Measurements from ENCODE around the gene PSPH. TPM values are rescaled to one million over a fixed set of nuclear protein-coding genes. Genes with fewer than 3 reads are reported as not detected.
A peak's percentile ranks its signal among the peaks of the same experiment; 100 is the strongest.
"Not testable (repeated sequence)": the region's sequence is repeated elsewhere in the genome, so short reads cannot be mapped to it uniquely, and the experiment has no call there.

PSPH gene
- total and polyA plus RNA-seq, 2 donors (not counting 3 experiments of a cell fraction or from before 2014, with no cell fraction given): 11.8 to 24.2 TPM

DNA sequence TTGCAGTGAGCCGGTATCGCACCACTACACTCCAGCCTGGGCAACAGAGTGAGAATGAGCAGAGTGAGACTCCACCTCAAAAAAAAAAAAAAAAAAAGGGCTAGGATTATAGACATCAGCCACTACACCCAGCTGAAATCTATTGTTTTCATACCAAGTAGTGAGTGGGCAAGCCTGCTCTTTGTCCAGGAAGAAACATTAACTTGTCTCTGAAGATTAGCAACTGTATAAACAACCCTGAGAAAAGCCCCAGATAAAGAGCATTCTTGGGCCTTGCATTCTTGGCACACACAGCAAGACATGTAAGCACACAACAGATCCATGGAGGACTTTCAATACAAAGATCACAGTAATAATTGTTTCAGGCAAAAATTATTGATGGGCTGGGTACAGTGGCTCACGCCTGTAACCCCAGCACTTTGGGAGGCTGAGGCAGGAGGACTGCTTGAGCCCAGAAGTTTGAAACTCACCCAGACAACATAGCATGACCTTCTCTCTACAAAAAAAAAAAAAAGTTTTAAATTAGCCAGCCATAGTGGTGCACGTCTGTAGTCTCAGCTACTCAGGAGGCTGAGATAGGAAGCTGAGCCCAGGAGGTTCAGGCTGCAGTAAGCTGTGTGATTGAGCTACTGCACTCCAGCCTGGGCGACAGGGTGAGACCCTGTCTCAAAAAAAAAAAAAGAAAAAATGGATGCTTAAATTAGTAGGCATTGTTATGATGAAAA, 4.4 kb downstream of the PSPH start:
- no peaks in the 10 kb centered on the region for H3K9me3 ChIP-seq (replicated peaks; ENCODE audit: control insufficient read depth, insufficient read depth, low read length)
- H3K9me1 ChIP-seq (replicated peaks; ENCODE audit: control insufficient read depth, extremely low read depth, insufficient read depth, low read length): no peaks in the 10 kb centered on the region
- intact Hi-C loops (cut with micrococcal nuclease) (loop anchor here (1.0 kb wide), 2 partner anchors 13 to 15 kb away; no protein-coding TSS in a partner anchor), dilution Hi-C loops (cut with MboI; ENCODE audit: extremely low pct_ligation_motif_present, low sequenced_read_pairs) (no loop called here)
- H3K4me1 ChIP-seq (ENCODE audit: control insufficient read depth, extremely low read depth, insufficient read depth, low read length): peaks cover 22% of the 10 kb centered on the region
- H3K4me2 ChIP-seq (ENCODE audit: insufficient read depth, low read length): peak overlapping the region; percentile 48
- H2AFZ ChIP-seq (ENCODE audit: low read depth, low read length): no peak overlapping the region
- DNase-seq (ENCODE audit: low read depth, low spot score) (peak; percentile 98), FAIRE-seq (peak; percentile 95)
- no peaks in the 10 kb centered on the region for H4K20me1 ChIP-seq (replicated peaks; ENCODE audit: control insufficient read depth, extremely low read depth, insufficient read depth, low read length)
- TF ChIP-seq GATA2 (IDR thresholded peaks at IDR 0.05; ENCODE audit: insufficient read depth, insufficient read length, low read depth, low read length) (peak; percentile 78), FOS (IDR thresholded peaks at IDR 0.05; ENCODE audit: borderline replicate concordance, insufficient read depth, low read length) (no peak), POLR2A (IDR thresholded peaks at IDR 0.05; ENCODE audit: low read depth, low read length) (peak; percentile 56), JUN (IDR thresholded peaks at IDR 0.05; ENCODE audit: borderline replicate concordance, insufficient read depth, insufficient read length, low read depth) (peak; percentile 19), POLR2AphosphoS5 (IDR thresholded peaks at IDR 0.05; ENCODE audit: insufficient read depth, low read depth, low read length) (peak; percentile 86)
- no TSS peak for BruUV-seq (replicated peaks)
- ChIA-PET CTCF (interaction anchor here (0.6 to 1.5 kb wide), 5 partner anchors 12 to 42 kb away, joined by 3 to 8 read pairs (median 4); no protein-coding TSS in a partner anchor), POLR2A (interaction anchor here (0.6 to 1.0 kb wide), 3 partner anchors 18 to 37 kb away, joined by 3 to 7 read pairs (median 5); no protein-coding TSS in a partner anchor)
- peak overlapping the region; percentile 80 for H3K9ac ChIP-seq (replicated peaks; ENCODE audit: extremely low read depth, insufficient read depth, low read length)
- no peaks in the 10 kb centered on the region for H3K27me3 ChIP-seq (ENCODE audit: control insufficient read depth in 2 of 2, insufficient read depth in 2 of 2, low read length in 2 of 2)
- no peaks in the 10 kb centered on the region for H3K36me3 ChIP-seq (ENCODE audit: control insufficient read depth in 2 of 2, extremely low read depth in 1 of 2, insufficient read depth in 2 of 2, low read length in 2 of 2)
- H3K79me2 ChIP-seq (ENCODE audit: control insufficient read depth, insufficient read depth, low read length): peaks cover 16% of the 10 kb centered on the region
- peak overlapping the region in 1 of 3 experiments; percentile 15 for H3K4me3 ChIP-seq (replicated peaks in 1 of 3; ENCODE audit: insufficient read depth in 1 of 3, low read depth in 1 of 3, low read length in 3 of 3)
- H3K27ac ChIP-seq (ENCODE audit: insufficient read depth, low read depth, low read length): peak overlapping the region; percentile 94

DNA sequence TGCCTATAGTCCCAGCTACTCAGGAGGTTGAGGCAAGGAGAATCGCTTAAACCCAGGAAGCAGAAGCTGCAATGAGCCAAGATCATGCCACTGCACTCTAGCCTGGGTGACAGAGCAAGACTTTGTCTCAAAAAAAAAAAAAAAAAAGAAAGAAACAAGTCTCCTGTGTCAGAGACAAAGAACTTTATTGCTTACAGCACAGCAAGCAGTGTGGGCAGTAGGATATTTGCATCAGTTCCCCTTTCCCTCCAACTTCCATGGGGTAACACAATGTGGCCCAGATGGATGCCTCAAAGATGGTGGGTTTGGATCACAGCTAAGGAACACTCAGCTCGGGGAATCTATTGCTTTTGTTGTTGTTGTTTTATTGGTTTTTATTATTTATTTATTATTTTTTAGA, 5.5 kb downstream of the PSPH start:
- intact Hi-C loops (cut with micrococcal nuclease): loop anchor here (1.0 kb wide), 2 partner anchors 11 to 17 kb away; no protein-coding TSS in a partner anchor
- peaks cover 22% of the 10 kb centered on the region for H3K4me1 ChIP-seq (ENCODE audit: control insufficient read depth, extremely low read depth, insufficient read depth, low read length)
- FAIRE-seq; H3K36me3 ChIP-seq (ENCODE audit: control insufficient read depth in 2 of 2, extremely low read depth in 1 of 2, insufficient read depth in 2 of 2, low read length in 2 of 2); H3K27ac ChIP-seq (ENCODE audit: insufficient read depth, low read depth, low read length); H4K20me1 ChIP-seq (replicated peaks; ENCODE audit: control insufficient read depth, extremely low read depth, insufficient read depth, low read length); H3K27me3 ChIP-seq (ENCODE audit: control insufficient read depth in 2 of 2, insufficient read depth in 2 of 2, low read length in 2 of 2); H3K4me3 ChIP-seq (replicated peaks in 1 of 3; ENCODE audit: insufficient read depth in 1 of 3, low read depth in 1 of 3, low read length in 3 of 3); H2AFZ ChIP-seq (ENCODE audit: low read depth, low read length); dilution Hi-C loops (cut with MboI; ENCODE audit: extremely low pct_ligation_motif_present, low sequenced_read_pairs); CTCF ChIA-PET; H3K9me3 ChIP-seq (replicated peaks; ENCODE audit: control insufficient read depth, insufficient read depth, low read length); H3K9ac ChIP-seq (replicated peaks; ENCODE audit: extremely low read depth, insufficient read depth, low read length); BruUV-seq (replicated peaks); DNase-seq (ENCODE audit: low read depth, low spot score); H3K4me2 ChIP-seq (ENCODE audit: insufficient read depth, low read length); H3K9me1 ChIP-seq (replicated peaks; ENCODE audit: control insufficient read depth, extremely low read depth, insufficient read depth, low read length); POLR2A ChIA-PET: not testable (repeated sequence)
- peaks cover 10% of the 10 kb centered on the region for H3K79me2 ChIP-seq (ENCODE audit: control insufficient read depth, insufficient read depth, low read length)

Data from endothelial cell of umbilical vein (primary cell).